ENCODE data around the gene FUT7. TPM values are rescaled to one million over a fixed set of nuclear protein-coding genes. Genes with fewer than 3 reads are reported as not detected.

The FUT7 gene, protein sequence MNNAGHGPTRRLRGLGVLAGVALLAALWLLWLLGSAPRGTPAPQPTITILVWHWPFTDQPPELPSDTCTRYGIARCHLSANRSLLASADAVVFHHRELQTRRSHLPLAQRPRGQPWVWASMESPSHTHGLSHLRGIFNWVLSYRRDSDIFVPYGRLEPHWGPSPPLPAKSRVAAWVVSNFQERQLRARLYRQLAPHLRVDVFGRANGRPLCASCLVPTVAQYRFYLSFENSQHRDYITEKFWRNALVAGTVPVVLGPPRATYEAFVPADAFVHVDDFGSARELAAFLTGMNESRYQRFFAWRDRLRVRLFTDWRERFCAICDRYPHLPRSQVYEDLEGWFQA
- total RNA-seq (2022): 0.12 TPM in 1 of 2 replicates, not detected in the other
- Bru-seq, nascent RNA: not detected
- BruChase-seq, experiment 1, labeled RNA remaining after a 6-hour chase: percentile 60 among the genes with signal in this experiment
- percentile 21 among the genes with signal in this experiment for BruChase-seq, experiment 2, labeled RNA remaining after a 2-hour chase
- long read RNA-seq: 0 reads

DNA sequence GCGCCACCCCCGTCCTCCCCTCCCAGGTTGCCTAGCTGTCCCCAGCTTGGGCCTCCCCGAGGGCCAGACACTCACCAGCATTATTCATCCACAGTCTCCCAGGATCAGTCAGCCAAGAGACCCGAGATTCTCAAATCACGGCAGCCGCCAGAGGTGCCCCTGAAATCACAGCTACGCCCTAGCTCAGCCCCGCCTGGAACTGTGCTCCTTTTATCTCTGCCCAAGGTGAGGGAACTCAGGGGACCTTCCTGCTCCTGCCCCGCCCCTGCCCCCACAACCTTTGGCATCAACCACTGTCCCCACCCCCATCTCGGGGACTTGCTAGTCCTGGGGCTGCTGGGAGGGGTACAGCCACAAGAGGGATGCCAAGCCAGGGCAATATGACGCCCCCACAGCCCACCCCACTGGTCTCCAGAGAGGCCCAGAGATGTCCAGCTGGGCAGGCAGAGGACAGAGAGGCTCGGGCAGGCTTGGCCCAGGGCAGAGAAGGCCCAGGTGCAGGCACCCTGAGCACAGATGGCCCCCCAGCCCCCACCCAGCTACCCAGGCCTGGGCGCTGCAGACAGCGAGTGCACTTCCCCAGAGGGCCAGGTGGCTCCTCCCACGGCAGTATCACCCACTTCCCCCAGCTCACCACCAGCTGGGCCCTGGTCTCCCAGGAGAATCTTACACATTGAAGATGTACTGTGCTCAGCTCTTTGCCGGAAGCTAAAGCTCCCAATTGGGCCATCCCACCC, at the start of gene FUT7:
Gene FUT7 (minus strand): TSS at position 185 of the 737 bp plus-strand sequence. CDS start 97 bp downstream, at position 88.
- H3K36me3 Mint-ChIP-seq (ENCODE audit: insufficient read depth, unreplicated experiment): peaks cover 5% of the 10 kb centered on the region
- no peaks in the 10 kb centered on the region for H3K27me3 Mint-ChIP-seq (ENCODE audit: insufficient read depth, unreplicated experiment)
- BruUV-seq (replicated peaks): no TSS peak
- intact Hi-C loops (cut with micrococcal nuclease): no loop called here
- H3K9me3 Mint-ChIP-seq (ENCODE audit: unreplicated experiment): no peaks in the 10 kb centered on the region
- H3K4me3 Mint-ChIP-seq (ENCODE audit: unreplicated experiment): no peak within 1 kb of the TSS
- DNase-seq (ENCODE audit: unreplicated experiment): no peak
- no peak within 1 kb of the TSS for H3K27ac Mint-ChIP-seq (ENCODE audit: low read depth, unreplicated experiment)
- TF ChIP-seq CTCF (IDR thresholded peaks at IDR 0.05; ENCODE audit: unreplicated experiment): no peak
- ChIA-PET CTCF (interaction anchor here (0.6 to 8.1 kb wide), 5 partner anchors 13 to 136 kb away, joined by 3 to 85 read pairs (median 4); partner anchors contain the start of genes NPDC1 and SAPCD2), POLR2A (no interaction called here)
- peaks cover 8% of the 10 kb centered on the region for H3K4me1 Mint-ChIP-seq (ENCODE audit: insufficient read depth, unreplicated experiment)

- intact Hi-C loops (cut with micrococcal nuclease): no loop called here
- no peaks in the 10 kb centered on the region for H3K27me3 Mint-ChIP-seq (ENCODE audit: insufficient read depth, unreplicated experiment)
- CTCF ChIA-PET: interaction anchor here (0.6 to 3.8 kb wide), 5 partner anchors 9 to 181 kb away, joined by 3 to 23 read pairs (median 3); partner anchors contain the start of gene SAPCD2
- DNase-seq (ENCODE audit: unreplicated experiment): no peak
- H3K4me1 Mint-ChIP-seq (ENCODE audit: insufficient read depth, unreplicated experiment): peaks cover 19% of the 10 kb centered on the region
- no peak overlapping the region for H3K4me3 Mint-ChIP-seq (ENCODE audit: unreplicated experiment)
- BruUV-seq (replicated peaks): no TSS peak
- no peak overlapping the region for H3K27ac Mint-ChIP-seq (ENCODE audit: low read depth, unreplicated experiment)
- H3K36me3 Mint-ChIP-seq (ENCODE audit: insufficient read depth, unreplicated experiment): no peaks in the 10 kb centered on the region
- POLR2A ChIA-PET: no interaction called here
- no peak for TF ChIP-seq CTCF (IDR thresholded peaks at IDR 0.05; ENCODE audit: unreplicated experiment)
- H3K9me3 Mint-ChIP-seq (ENCODE audit: unreplicated experiment): no peaks in the 10 kb centered on the region
Observed at GRCh38 chr9:137080260-137081122, 48.6 kb upstream of the FUT7 start.

DNA sequence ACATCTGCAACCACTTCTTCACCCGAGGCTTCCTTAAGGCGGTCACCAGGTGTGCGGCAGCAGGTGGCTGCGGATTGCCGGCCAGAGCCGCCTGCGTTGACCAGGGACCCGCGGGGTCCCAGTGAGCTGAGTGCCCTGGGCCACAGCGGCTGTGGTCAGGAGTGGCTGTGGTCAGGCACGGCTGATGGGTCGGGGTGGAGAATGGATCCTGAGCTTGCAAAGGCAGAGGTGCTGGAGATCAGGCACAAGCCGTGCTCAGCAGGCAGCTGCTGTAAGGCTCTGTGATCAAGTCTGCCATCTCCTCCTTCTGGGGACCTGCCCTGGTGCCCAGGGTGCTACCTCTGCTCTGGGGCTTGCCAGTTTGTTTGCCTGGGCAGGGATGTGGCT, 47.5 kb upstream of the FUT7 start:
- CTCF ChIA-PET: no interaction called here
- H3K27me3 Mint-ChIP-seq (ENCODE audit: insufficient read depth, unreplicated experiment): no peaks in the 10 kb centered on the region
- H3K27ac Mint-ChIP-seq (ENCODE audit: low read depth, unreplicated experiment): no peak overlapping the region
- H3K36me3 Mint-ChIP-seq (ENCODE audit: insufficient read depth, unreplicated experiment): no peaks in the 10 kb centered on the region
- no peak for DNase-seq (ENCODE audit: unreplicated experiment)
- peaks cover 15% of the 10 kb centered on the region for H3K4me1 Mint-ChIP-seq (ENCODE audit: insufficient read depth, unreplicated experiment)
- H3K4me3 Mint-ChIP-seq (ENCODE audit: unreplicated experiment): no peak overlapping the region
- intact Hi-C loops (cut with micrococcal nuclease): no loop called here
- no peak for TF ChIP-seq CTCF (IDR thresholded peaks at IDR 0.05; ENCODE audit: unreplicated experiment)
- POLR2A ChIA-PET: no interaction called here
- BruUV-seq (replicated peaks): no TSS peak
- no peaks in the 10 kb centered on the region for H3K9me3 Mint-ChIP-seq (ENCODE audit: unreplicated experiment)
